WTC11 (cell line): Measurements from ENCODE around the gene KLF1. TPM values are rescaled to one million over a fixed set of nuclear protein-coding genes. Genes with fewer than 3 reads are reported as not detected.
"Not testable (repeated sequence)": the region's sequence is repeated elsewhere in the genome, so short reads cannot be mapped to it uniquely, and the experiment has no call there.

Experiments
- ATAC-seq: fragments of 200-7000 bp; cut with Tn5 transposase; 2 replicates; pipeline ENCODE4 v1.10.0; 2021; ENCODE audit warnings: mild to moderate bottlenecking, moderate library complexity
- CTCF ChIA-PET: fragments of 300-600 bp; sonication (Branson Sonifier 250); formaldehyde crosslinking; loops from one replicate; lab custom pipeline; 2021; ENCODE audit warnings: antibody characterized with exemption; lab: Charles Lee
- POLR2A ChIA-PET: fragments of 350-600 bp; sonication (Branson Sonifier 250); formaldehyde crosslinking; loops from one replicate; lab custom pipeline; 2021; ENCODE audit warnings: antibody characterized with exemption; lab: Charles Lee
- DNase-seq: peaks from one replicate; pipeline ENCODE4 v3.0.0; 2021; ENCODE audit warnings: low spot score
- H3K27ac Mint-ChIP-seq: 2 replicates; pipeline ENCODE4 v1.8.0; 2021; ENCODE audit warnings: mixed read lengths
- H3K27me3 Mint-ChIP-seq: 2 replicates; pipeline ENCODE4 v1.8.0; 2021; ENCODE audit warnings: low read depth, mild to moderate bottlenecking, moderate library complexity, mixed read lengths
- H3K36me3 Mint-ChIP-seq: 2 replicates; pipeline ENCODE4 v1.8.0; 2021; ENCODE audit warnings: mixed read lengths
- H3K4me1 Mint-ChIP-seq: 2 replicates; pipeline ENCODE4 v1.8.0; 2022; ENCODE audit warnings: mixed read lengths
- H3K4me3 Mint-ChIP-seq: 2 replicates; pipeline ENCODE4 v1.8.0; 2021; ENCODE audit warnings: mild to moderate bottlenecking, moderate library complexity, mixed read lengths
- H3K9me3 Mint-ChIP-seq: 2 replicates; pipeline ENCODE4 v1.8.0; 2021; ENCODE audit warnings: mixed read lengths
- ARID4B ChIP-seq: sonication (generic); formaldehyde crosslinking; IDR thresholded peaks from 2 replicates; pipeline ENCODE4 v1.8.0; 2023; ENCODE audit warnings: missing genetic modification reagents, mild to moderate bottlenecking, borderline replicate concordance
- ATF2 ChIP-seq: sonication (generic); formaldehyde crosslinking; IDR thresholded peaks from 2 replicates; pipeline ENCODE4 v1.8.1; 2022; ENCODE audit warnings: low read depth, missing genetic modification reagents, borderline replicate concordance
- CTCF ChIP-seq: fragments of 200-600 bp; IDR thresholded peaks from 2 replicates; pipeline ENCODE4 v1.8.0; 2022; ENCODE audit warnings: antibody characterized with exemption
- JAZF1 ChIP-seq: fragments of 250-450 bp; sonication (Bioruptor Pico); IDR thresholded peaks from 2 replicates; pipeline ENCODE4 v1.9.0; 2021; ENCODE audit warnings: moderate library complexity, mild to moderate bottlenecking, inconsistent platforms
- KAT7 ChIP-seq: sonication (generic); formaldehyde crosslinking; IDR thresholded peaks from 2 replicates; pipeline ENCODE4 v1.8.1; 2023; ENCODE audit warnings: missing genetic modification reagents, mild to moderate bottlenecking, borderline replicate concordance
- MYBL2 ChIP-seq: sonication (generic); formaldehyde crosslinking; IDR thresholded peaks from 2 replicates; pipeline ENCODE4 v1.8.1; 2023; ENCODE audit warnings: mild to moderate bottlenecking, moderate library complexity, missing genetic modification reagents
- NFATC4 ChIP-seq: fragments of 250-450 bp; sonication (Bioruptor Pico); IDR thresholded peaks from 2 replicates; pipeline ENCODE4 v1.9.0; 2021; ENCODE audit warnings: mild to moderate bottlenecking
- NFYB ChIP-seq: sonication (generic); formaldehyde crosslinking; conservative IDR thresholded peaks from 2 replicates; pipeline ENCODE4 v1.8.0; 2022; ENCODE audit warnings: low read depth, missing genetic modification reagents
- RELA ChIP-seq: sonication (generic); formaldehyde crosslinking; IDR thresholded peaks from 2 replicates; pipeline ENCODE4 v1.8.1; 2022; ENCODE audit warnings: missing genetic modification reagents, mild to moderate bottlenecking, borderline replicate concordance
- SMAD3 ChIP-seq: sonication (generic); formaldehyde crosslinking; IDR thresholded peaks from 2 replicates; pipeline ENCODE4 v1.8.0; 2022; ENCODE audit warnings: missing genetic modification reagents, mild to moderate bottlenecking, borderline replicate concordance
- TCF7 ChIP-seq: sonication (generic); formaldehyde crosslinking; IDR thresholded peaks from 2 replicates; pipeline ENCODE4 v1.8.0; 2022; ENCODE audit warnings: mild to moderate bottlenecking, low read depth, missing genetic modification reagents, moderate library complexity
- ZNF263 ChIP-seq: sonication (generic); formaldehyde crosslinking; IDR thresholded peaks from 2 replicates; pipeline ENCODE4 v1.8.1; 2022; ENCODE audit warnings: low read depth, mild to moderate bottlenecking, moderate library complexity, missing genetic modification reagents
- ZNF396 ChIP-seq: fragments of 250-450 bp; sonication (Bioruptor Pico); IDR thresholded peaks from 2 replicates; pipeline ENCODE4 v1.8.0; 2021; ENCODE audit warnings: mild to moderate bottlenecking, moderate library complexity, borderline replicate concordance
- ZNF671 ChIP-seq: fragments of 250-450 bp; sonication (Bioruptor Pico); IDR thresholded peaks from 2 replicates; pipeline ENCODE4 v1.8.0; 2021; ENCODE audit warnings: mild to moderate bottlenecking
- total RNA-seq: library from RNA; stranded (reverse); gene quantifications from 3 replicates; pipeline ENCODE4 v1.2.3, GENCODE V29; 2021
- TF ChIP-seq, protein P1 (sequence below): sonication (generic); formaldehyde crosslinking; conservative IDR thresholded peaks from 2 replicates; pipeline ENCODE4 v1.8.1; 2023; ENCODE audit warnings: mild to moderate bottlenecking, low read depth, missing genetic modification reagents, moderate library complexity
- TF ChIP-seq, protein P2 (sequence below): sonication (generic); formaldehyde crosslinking; IDR thresholded peaks from 2 replicates; pipeline ENCODE4 v1.8.0; 2023; ENCODE audit warnings: mild to moderate bottlenecking, missing genetic modification reagents
- TF ChIP-seq, protein P3 (sequence below): fragments of 250-450 bp; sonication (Bioruptor Pico); IDR thresholded peaks from 2 replicates; pipeline ENCODE4 v2.1.2; 2022; ENCODE audit warnings: mild to moderate bottlenecking, moderate library complexity

The KLF1 gene
- total RNA-seq, 1 experiment from 2014 or later = 0.72 TPM

DNA sequence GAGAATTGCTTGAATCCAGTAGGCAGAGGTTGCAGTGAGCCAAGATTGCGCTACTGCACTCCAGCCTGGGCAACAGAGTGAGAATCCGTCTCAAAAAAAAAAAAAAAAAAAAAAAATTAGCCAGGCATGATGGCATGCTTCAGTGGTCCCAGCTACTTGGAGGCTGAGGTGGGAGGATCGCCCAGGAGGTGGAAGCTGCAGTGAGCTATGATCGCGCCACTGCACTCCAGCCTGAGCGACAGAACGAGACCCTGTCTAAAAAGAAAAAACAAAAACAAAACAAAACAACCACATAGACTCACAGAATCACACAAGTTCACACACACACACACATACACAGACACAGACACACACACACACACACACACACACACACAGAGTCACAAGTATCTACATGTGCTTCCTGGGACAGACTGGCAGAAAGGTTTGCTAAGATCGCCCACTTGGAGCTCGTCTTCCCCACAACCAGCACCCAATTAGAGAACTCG, 3.3 kb upstream of the KLF1 start:
- Mint-ChIP-seq H3K4me3 (peak overlapping the region; percentile 99), H3K4me1 (peaks cover 22% of the 10 kb centered on the region), H3K27ac (peak overlapping the region; percentile 96), H3K27me3 (peaks cover 20% of the 10 kb centered on the region), H3K36me3 (peaks cover 20% of the 10 kb centered on the region)
- DNase-seq, ATAC-seq, H3K9me3 Mint-ChIP-seq: not testable (repeated sequence)
- ChIA-PET POLR2A (interaction anchor here (0.6 to 2.4 kb wide), 23 partner anchors 8 to 1658 kb away, joined by 3 to 27 read pairs (median 4); partner anchors contain the start of genes CALR, DNASE2, FARSA and GET3), CTCF (interaction anchor here (0.6 to 3.4 kb wide), 18 partner anchors 8 to 211 kb away, joined by 3 to 33 read pairs (median 4); partner anchors contain the start of genes FARSA and RAD23A)
- TF ChIP-seq ZNF671 (CRISPR knock-in tag) (0 out of 2 replicates have a peak, but pooled peaks have one; percentile 38), NFATC4 (CRISPR knock-in tag) (0 out of 2 replicates have a peak, but pooled peaks have one; percentile 49)

GRCh38 chr19:12888006-12888603, 1.1 kb upstream of the KLF1 start:
- POLR2A ChIA-PET = no interaction called here
- TF ChIP-seq RELA (CRISPR knock-in tag) (no peak), ARID4B (CRISPR knock-in tag) (no peak), CTCF (no peak), NFYB (CRISPR knock-in tag) (no peak), JAZF1 (CRISPR knock-in tag) (no peak), ZNF263 (CRISPR knock-in tag) (no peak), SMAD3 (CRISPR knock-in tag) (no peak), ZNF396 (CRISPR knock-in tag) (no peak), KAT7 (no peak), MYBL2 (CRISPR knock-in tag) (no peak), ATF2 (CRISPR knock-in tag) (no peak), TCF7 (CRISPR knock-in tag) (no peak)
- TF ChIP-seq, protein P1, sequence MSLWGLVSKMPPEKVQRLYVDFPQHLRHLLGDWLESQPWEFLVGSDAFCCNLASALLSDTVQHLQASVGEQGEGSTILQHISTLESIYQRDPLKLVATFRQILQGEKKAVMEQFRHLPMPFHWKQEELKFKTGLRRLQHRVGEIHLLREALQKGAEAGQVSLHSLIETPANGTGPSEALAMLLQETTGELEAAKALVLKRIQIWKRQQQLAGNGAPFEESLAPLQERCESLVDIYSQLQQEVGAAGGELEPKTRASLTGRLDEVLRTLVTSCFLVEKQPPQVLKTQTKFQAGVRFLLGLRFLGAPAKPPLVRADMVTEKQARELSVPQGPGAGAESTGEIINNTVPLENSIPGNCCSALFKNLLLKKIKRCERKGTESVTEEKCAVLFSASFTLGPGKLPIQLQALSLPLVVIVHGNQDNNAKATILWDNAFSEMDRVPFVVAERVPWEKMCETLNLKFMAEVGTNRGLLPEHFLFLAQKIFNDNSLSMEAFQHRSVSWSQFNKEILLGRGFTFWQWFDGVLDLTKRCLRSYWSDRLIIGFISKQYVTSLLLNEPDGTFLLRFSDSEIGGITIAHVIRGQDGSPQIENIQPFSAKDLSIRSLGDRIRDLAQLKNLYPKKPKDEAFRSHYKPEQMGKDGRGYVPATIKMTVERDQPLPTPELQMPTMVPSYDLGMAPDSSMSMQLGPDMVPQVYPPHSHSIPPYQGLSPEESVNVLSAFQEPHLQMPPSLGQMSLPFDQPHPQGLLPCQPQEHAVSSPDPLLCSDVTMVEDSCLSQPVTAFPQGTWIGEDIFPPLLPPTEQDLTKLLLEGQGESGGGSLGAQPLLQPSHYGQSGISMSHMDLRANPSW (CRISPR knock-in tag) = no peak
- TF ChIP-seq, protein P2, sequence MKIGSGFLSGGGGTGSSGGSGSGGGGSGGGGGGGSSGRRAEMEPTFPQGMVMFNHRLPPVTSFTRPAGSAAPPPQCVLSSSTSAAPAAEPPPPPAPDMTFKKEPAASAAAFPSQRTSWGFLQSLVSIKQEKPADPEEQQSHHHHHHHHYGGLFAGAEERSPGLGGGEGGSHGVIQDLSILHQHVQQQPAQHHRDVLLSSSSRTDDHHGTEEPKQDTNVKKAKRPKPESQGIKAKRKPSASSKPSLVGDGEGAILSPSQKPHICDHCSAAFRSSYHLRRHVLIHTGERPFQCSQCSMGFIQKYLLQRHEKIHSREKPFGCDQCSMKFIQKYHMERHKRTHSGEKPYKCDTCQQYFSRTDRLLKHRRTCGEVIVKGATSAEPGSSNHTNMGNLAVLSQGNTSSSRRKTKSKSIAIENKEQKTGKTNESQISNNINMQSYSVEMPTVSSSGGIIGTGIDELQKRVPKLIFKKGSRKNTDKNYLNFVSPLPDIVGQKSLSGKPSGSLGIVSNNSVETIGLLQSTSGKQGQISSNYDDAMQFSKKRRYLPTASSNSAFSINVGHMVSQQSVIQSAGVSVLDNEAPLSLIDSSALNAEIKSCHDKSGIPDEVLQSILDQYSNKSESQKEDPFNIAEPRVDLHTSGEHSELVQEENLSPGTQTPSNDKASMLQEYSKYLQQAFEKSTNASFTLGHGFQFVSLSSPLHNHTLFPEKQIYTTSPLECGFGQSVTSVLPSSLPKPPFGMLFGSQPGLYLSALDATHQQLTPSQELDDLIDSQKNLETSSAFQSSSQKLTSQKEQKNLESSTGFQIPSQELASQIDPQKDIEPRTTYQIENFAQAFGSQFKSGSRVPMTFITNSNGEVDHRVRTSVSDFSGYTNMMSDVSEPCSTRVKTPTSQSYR (CRISPR knock-in tag) = no peak
- TF ChIP-seq, protein P3, sequence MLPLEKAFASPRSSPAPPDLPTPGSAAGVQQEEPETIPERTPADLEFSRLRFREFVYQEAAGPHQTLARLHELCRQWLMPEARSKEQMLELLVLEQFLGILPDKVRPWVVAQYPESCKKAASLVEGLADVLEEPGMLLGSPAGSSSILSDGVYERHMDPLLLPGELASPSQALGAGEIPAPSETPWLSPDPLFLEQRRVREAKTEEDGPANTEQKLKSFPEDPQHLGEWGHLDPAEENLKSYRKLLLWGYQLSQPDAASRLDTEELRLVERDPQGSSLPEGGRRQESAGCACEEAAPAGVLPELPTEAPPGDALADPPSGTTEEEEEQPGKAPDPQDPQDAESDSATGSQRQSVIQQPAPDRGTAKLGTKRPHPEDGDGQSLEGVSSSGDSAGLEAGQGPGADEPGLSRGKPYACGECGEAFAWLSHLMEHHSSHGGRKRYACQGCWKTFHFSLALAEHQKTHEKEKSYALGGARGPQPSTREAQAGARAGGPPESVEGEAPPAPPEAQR (CRISPR knock-in tag) = no peak

More at GRCh38 chr19:12888006-12888603, 1.1 kb upstream of the KLF1 start:
- H3K36me3 Mint-ChIP-seq = peaks cover 10% of the 10 kb centered on the region; the same call in 1 of the 2 replicates
- peaks cover 41% of the 10 kb centered on the region for H3K27me3 Mint-ChIP-seq
- DNase-seq (no peak), ATAC-seq (no peak)
- H3K27ac Mint-ChIP-seq = no peak overlapping the region
- CTCF ChIA-PET = interaction anchor here (1.0 to 1.1 kb wide), 3 partner anchors 40 to 216 kb away, joined by 3 read pairs; no protein-coding TSS in a partner anchor
- H3K4me3 Mint-ChIP-seq = no peak overlapping the region
- peaks cover 5% of the 10 kb centered on the region for H3K9me3 Mint-ChIP-seq
- H3K4me1 Mint-ChIP-seq = peaks cover 22% of the 10 kb centered on the region
